Adipocyte (in vitro differentiated cells): ENCODE measurements around the gene HSPBP1.
A peak's percentile ranks its signal among the peaks of the same experiment; 100 is the strongest.

Experiments used
- DNase-seq: peaks from one replicate; pipeline ENCODE4 v3.0.0-alpha.2; 2015; ENCODE audit warnings: low read depth
- H3K27me3 ChIP-seq: replicated peaks from 2 replicates; pipeline ENCODE4 v1.7.0; 2013; ENCODE audit warnings: mild to moderate bottlenecking, low read length, moderate library complexity; ENCODE audit not compliant: control insufficient read depth, insufficient read depth
- H3K36me3 ChIP-seq: 2 replicates; pipeline ENCODE4 v1.7.0; 2013; ENCODE audit warnings: low read length, mild to moderate bottlenecking, moderate library complexity; ENCODE audit not compliant: control insufficient read depth, insufficient read depth, severe bottlenecking
- H3K4me1 ChIP-seq: 2 replicates; pipeline ENCODE4 v1.7.0; 2013; ENCODE audit warnings: mild to moderate bottlenecking, low read length, moderate library complexity; ENCODE audit not compliant: control insufficient read depth, insufficient read depth
- H3K4me3 ChIP-seq: 2 replicates; pipeline ENCODE4 v1.7.0; 2013; ENCODE audit warnings: mild to moderate bottlenecking, low read length, moderate library complexity
- H3K9ac ChIP-seq: 2 replicates; pipeline ENCODE4 v1.7.0; 2013; ENCODE audit warnings: mild to moderate bottlenecking, low read length, moderate library complexity
- H3K9me3 ChIP-seq: 2 replicates; pipeline ENCODE4 v1.7.0; 2013; ENCODE audit warnings: mild to moderate bottlenecking, low read length, moderate library complexity; ENCODE audit not compliant: control insufficient read depth

Gene HSPBP1

DNA sequence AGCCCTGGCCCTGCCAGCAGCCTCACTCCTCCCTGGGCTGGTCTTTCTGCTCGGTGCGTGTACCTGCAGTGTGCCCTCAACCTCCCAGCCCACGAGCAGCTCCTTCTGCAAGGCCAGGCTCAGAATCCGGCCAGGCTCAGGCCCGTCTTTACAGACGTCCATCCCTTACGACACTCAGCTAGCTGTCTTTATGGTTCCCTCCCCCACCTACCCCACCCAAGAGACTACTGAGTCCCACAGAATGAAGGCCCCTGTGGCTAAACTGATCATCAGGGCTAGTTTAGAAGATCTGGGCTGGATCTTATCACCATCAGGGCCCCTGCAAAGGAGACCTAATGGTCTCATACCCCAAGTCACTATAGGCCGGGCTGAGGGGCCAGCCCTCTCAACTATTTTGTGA lies 34.5 kb upstream of the HSPBP1 start:
- Histone ChIP-seq H3K4me1 (no peaks in the 10 kb centered on the region), H3K4me3 (no peak overlapping the region), H3K9ac (no peak overlapping the region), H3K27me3 (no peaks in the 10 kb centered on the region), H3K9me3 (peaks cover 3% of the 10 kb centered on the region), H3K36me3 (no peaks in the 10 kb centered on the region)
- no peak for DNase-seq

DNA sequence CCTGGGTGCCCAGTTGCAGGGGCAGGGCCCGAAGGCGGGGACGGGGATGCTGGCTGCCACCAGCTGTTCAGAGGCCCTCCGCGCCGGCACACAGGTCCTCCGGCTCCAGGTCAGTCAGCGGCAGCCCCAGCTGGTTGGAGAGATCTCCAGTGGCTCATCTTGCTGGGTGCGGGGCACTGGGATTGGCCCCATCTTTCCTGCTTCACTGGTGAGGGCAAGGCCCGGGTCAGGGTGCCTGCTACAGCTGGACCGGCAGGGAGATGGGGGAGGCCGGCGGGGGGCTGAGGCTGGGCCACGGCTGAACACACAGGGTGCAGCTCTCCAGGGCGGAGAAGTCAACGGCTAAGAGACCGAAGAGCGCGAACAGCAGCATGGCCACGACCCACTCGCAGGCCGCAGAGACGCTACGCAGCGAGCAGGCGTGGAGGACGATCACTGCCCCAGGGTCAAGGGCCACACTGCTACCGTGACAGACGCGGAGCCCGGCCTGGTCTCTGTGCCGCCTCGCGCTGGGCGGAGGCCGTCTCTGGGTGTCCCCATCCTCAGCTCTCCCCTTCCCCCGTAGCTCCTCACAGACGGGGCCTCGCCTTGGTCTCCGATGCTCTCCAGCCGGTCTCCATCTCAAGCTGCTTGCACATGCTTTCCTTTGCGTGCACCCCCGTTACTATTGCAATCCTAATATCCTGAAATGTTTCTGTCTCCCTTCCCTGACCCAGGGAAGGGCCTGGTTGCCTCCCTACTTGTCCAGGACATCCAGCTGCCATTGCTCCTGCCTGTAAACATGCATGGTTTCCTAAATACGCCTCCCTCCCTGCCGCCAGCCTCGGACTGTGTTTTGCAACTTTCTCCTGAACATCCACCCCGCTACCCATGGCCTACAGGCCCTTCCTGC lies 33.0 kb upstream of the HSPBP1 start:
- H3K9me3 ChIP-seq: peaks cover 6% of the 10 kb centered on the region
- no peak overlapping the region for H3K4me3 ChIP-seq
- no peaks in the 10 kb centered on the region for H3K27me3 ChIP-seq
- no peaks in the 10 kb centered on the region for H3K36me3 ChIP-seq
- no peak for DNase-seq
- no peaks in the 10 kb centered on the region for H3K4me1 ChIP-seq
- H3K9ac ChIP-seq: no peak overlapping the region

DNA sequence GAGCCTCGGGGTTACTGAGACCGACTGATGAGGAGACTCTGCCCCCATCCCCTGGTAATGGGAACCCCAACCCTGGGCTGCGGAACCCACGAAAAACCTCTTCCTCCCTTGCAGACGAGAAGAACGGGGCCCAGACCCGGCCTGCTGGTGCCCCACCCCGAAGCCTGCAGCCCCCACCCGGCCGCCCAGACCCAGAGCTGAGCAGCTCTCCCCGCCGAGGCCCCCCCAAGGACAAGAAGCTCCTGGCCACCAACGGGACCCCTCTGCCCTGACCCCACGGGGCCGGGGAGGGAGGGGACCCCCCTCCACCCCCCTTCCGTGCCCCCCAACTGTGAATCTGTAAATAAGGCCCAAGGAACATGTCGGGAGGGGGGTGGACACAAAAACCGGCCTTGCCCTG lies 31.9 kb upstream of the HSPBP1 start:
- H3K9me3 ChIP-seq: peaks cover 6% of the 10 kb centered on the region
- H3K4me1 ChIP-seq: no peaks in the 10 kb centered on the region
- no peak for DNase-seq
- H3K4me3 ChIP-seq: no peak overlapping the region
- no peaks in the 10 kb centered on the region for H3K27me3 ChIP-seq
- no peaks in the 10 kb centered on the region for H3K36me3 ChIP-seq
- no peak overlapping the region for H3K9ac ChIP-seq

DNA sequence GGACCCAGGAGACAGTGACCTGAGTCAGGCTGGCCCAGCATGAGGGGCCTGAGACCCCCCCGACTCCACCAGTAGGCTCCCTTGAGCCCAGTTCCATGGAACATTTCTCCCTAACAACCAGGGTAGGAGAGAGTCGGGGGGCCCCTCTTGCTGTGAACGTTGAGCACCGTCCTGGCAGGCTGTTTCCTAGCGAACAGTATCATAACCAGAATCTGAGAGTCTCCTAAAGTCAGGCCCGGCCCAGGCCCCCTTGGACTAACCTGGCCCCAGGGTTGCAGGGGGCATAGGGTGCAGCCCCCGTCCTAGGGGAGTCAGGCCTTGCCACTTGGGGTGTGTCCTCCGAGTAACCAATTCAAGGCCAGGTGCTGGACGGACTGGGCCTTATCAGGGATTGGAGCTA lies 31.5 kb upstream of the HSPBP1 start:
- Histone ChIP-seq H3K9me3 (peaks cover 6% of the 10 kb centered on the region), H3K9ac (no peak overlapping the region), H3K27me3 (no peaks in the 10 kb centered on the region), H3K4me3 (no peak overlapping the region), H3K36me3 (no peaks in the 10 kb centered on the region), H3K4me1 (no peaks in the 10 kb centered on the region)
- DNase-seq: no peak

DNA sequence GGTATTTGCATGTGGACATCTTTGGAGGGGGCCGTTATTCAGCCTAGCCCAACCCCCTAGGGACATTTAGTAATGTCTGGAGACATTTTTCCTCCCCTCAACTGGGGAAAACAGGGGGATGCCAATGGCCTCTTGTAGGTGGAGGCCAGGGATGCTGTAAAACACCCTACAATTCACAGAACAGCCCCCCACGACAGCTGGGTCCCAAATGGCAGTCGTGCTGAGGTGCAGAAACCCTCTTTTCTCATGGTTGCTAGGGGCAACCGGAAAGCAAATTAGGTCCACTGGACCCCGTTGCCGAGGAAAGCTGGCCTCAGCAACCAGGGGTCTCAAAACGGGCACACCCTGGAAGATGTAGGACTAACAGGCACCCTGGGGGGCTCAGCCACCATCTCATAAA lies 30.6 kb upstream of the HSPBP1 start:
- no peaks in the 10 kb centered on the region for H3K27me3 ChIP-seq
- no peak overlapping the region for H3K9ac ChIP-seq
- no peak for DNase-seq
- peaks cover 4% of the 10 kb centered on the region for H3K9me3 ChIP-seq
- H3K4me1 ChIP-seq: no peaks in the 10 kb centered on the region
- H3K36me3 ChIP-seq: no peaks in the 10 kb centered on the region
- H3K4me3 ChIP-seq: no peak overlapping the region

DNA sequence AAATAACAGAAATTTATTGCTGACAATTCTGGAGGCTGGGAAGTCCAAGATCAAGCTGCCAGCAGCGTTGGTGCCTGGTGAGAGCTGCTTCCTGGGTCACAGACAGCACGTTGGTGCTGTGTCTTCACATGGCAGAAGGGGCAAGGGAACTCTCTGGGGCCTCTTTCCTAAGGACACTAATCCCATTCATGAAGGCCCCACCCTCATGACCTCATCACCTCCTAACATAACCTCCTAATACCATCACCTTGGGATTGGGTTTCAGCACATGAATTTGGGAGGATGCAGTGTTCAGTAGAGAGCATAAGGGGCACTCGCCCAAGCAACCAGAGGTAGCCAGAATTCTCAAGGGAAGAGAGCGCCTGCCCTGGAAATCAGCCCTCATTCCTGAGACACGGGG lies 29.5 kb upstream of the HSPBP1 start:
- no peaks in the 10 kb centered on the region for H3K27me3 ChIP-seq
- H3K9me3 ChIP-seq: peaks cover 4% of the 10 kb centered on the region
- H3K9ac ChIP-seq: no peak overlapping the region
- no peak overlapping the region for H3K4me3 ChIP-seq
- DNase-seq: no peak
- H3K36me3 ChIP-seq: no peaks in the 10 kb centered on the region
- H3K4me1 ChIP-seq: no peaks in the 10 kb centered on the region

DNA sequence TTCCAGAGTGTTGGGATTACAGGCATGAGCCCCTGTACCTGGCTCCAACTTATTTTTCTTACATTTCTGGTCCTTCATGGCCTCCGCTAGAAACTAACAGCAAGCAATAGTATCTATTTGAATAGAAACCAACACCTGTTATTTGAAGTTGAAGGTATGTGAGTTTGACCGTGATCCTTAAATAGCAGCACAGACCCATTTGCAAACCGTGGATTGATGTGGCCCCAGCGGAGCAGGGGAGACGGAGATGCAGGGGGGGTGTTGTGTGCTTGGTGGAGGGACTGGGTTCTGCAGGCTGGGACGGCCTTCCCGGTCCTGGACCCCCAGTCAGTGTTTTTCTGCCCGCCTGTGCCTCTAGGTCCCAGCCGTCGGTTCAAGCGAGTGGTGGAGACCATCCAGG lies 28.4 kb upstream of the HSPBP1 start:
- Histone ChIP-seq H3K36me3 (no peaks in the 10 kb centered on the region), H3K9me3 (peaks cover 4% of the 10 kb centered on the region)

DNA sequence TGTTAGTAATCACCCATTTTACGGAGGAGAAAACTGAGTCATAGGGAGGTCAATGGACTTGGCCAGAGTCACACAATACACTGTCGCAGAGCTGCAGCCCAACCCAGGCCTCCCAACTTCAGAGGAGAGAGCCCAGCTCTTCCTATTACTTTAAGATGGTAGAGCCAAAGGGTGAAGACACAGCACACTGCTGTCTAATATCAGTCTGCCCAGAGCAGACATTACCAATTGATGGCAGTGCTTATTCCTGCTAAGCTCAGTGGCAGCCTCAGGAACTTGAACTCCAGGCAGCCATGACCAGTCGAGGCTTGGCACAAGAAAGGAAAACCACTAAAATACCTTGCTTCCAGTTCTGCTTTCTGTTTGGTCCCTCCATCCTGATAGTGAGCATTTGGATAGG lies 26.8 kb upstream of the HSPBP1 start:
- no peak for DNase-seq
- peaks cover 4% of the 10 kb centered on the region for H3K9me3 ChIP-seq
- H3K4me3 ChIP-seq: no peak overlapping the region
- no peaks in the 10 kb centered on the region for H3K4me1 ChIP-seq
- H3K36me3 ChIP-seq: no peaks in the 10 kb centered on the region
- H3K9ac ChIP-seq: no peak overlapping the region
- no peaks in the 10 kb centered on the region for H3K27me3 ChIP-seq

More for the DNA sequence above, 28.4 kb upstream of the HSPBP1 start:
- no peaks in the 10 kb centered on the region for H3K4me1 ChIP-seq
- no peak for DNase-seq
- no peaks in the 10 kb centered on the region for H3K27me3 ChIP-seq
- no peak overlapping the region for H3K4me3 ChIP-seq
- no peak overlapping the region for H3K9ac ChIP-seq

DNA sequence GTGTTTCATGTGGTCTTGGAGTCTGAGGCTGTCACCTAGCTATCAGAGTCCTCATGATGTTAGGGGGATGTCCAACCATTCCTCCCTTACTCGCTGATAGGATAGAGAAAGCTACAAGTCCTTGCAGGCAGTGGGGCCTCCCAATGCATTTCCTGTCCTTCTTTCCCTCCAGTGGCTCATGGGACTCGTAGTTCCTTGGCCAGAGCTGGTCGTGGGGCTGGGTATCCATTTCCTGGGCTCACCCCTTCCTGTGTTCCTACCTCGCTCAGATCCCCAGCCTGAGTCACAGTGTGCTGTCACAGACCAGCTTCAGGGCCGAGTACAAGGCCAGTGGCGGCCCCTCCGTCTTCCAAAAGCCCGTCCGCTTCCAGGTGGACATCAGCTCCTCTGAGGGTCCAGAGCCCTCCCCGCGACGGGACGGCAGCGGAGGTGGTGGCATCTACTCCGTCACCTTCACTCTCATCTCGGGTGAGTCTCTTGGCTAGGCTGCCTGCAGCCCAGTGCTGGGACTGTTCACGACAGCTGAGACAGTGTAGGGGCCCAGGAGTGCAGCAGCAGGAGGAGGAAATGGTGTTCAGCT lies 26.2 kb upstream of the HSPBP1 start:
- no peak for DNase-seq
- no peak overlapping the region for H3K9ac ChIP-seq
- no peaks in the 10 kb centered on the region for H3K36me3 ChIP-seq
- H3K9me3 ChIP-seq: peaks cover 4% of the 10 kb centered on the region
- no peak overlapping the region for H3K4me3 ChIP-seq
- peaks cover 6% of the 10 kb centered on the region for H3K4me1 ChIP-seq
- H3K27me3 ChIP-seq: no peaks in the 10 kb centered on the region

DNA sequence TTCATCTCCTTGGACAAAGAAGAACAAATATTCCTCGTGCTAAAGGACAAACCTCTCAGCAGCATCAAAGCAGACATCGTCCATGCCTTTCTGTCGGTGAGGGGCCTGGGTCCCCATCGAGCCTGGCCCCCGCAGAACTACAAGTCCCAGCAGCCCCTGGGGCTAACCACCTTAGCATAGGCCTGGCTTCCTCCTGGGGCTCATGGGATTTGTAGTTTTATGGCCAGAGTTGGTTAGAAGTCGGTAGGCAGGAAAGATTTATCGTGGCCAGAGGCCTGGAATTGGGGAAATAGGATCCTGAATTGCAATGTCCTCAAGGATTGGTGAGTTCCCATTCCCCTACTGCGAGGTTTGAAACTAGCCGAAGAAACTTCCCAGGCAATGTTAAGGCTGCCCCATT lies 25.6 kb upstream of the HSPBP1 start:
- Histone ChIP-seq H3K4me1 (peaks cover 6% of the 10 kb centered on the region), H3K9ac (no peak overlapping the region), H3K4me3 (no peak overlapping the region), H3K36me3 (no peaks in the 10 kb centered on the region), H3K27me3 (no peaks in the 10 kb centered on the region), H3K9me3 (peaks cover 4% of the 10 kb centered on the region)
- peak; percentile 41 for DNase-seq

DNA sequence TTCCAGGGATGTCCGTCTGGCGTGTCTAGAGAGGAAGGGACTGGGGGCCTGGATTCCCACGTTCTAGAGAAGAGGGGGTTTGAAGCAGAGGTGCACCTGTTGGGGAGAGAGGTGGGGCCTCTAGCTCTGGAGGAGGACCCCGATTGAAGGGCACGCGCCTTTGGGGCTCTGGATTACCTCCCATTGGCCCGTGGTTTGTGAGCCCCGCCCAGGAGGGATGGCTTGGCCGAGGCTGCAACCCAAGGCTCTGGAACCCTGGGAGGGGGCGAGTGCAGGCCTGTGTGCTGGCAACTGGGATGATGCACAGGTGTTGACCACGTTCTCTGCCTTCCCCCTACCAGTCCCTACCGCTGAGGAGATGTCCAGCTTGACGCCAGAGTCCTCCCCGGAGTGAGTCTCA lies 25.1 kb upstream of the HSPBP1 start:
- H3K36me3 ChIP-seq: no peaks in the 10 kb centered on the region
- H3K9me3 ChIP-seq: peaks cover 4% of the 10 kb centered on the region
- no peak overlapping the region for H3K9ac ChIP-seq
- DNase-seq: no peak
- H3K4me3 ChIP-seq: no peak overlapping the region
- peaks cover 6% of the 10 kb centered on the region for H3K4me1 ChIP-seq
- H3K27me3 ChIP-seq: no peaks in the 10 kb centered on the region
